ENCODE data around the gene OPN3.

OPN3 gene

DNA sequence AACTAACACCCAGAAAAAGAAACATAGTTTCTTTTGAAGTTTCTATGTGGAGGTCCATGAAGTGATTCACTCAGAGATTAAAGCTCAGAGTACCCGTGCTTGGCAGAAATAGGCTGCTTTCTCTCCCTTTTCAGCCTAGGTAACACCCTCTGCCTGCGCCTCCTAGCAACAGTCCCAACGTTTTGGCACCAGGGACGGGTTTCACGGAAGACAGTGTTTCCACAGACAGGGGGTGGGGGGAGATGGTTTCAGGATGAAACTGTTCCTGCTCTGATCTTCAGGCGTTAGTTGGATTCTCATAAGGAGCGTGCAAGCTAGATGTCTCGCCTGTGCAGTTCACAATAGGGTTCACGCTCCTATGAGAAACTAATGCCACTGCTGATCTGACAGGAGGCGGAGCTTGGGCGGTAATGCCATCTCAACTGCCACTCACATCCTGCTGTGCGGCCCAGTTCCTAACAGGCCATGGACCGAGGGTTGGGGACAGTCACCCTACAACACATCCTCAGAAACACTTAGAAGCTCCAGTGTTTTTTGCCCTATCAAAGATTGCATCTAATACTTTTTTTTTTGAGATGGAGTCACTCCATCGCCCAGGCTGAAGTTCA is 53.2 kb downstream of the OPN3 start:
- no peak for DNase-seq

GRCh38 chr1:241582921-241583321 is 57.2 kb downstream of the OPN3 start:
- no peak for DNase-seq

GRCh38 chr1:241579434-241579833 is 60.7 kb downstream of the OPN3 start:
- no peak for DNase-seq

GRCh38 chr1:241574154-241574553 is 66.0 kb downstream of the OPN3 start:
- no peak for DNase-seq

DNA sequence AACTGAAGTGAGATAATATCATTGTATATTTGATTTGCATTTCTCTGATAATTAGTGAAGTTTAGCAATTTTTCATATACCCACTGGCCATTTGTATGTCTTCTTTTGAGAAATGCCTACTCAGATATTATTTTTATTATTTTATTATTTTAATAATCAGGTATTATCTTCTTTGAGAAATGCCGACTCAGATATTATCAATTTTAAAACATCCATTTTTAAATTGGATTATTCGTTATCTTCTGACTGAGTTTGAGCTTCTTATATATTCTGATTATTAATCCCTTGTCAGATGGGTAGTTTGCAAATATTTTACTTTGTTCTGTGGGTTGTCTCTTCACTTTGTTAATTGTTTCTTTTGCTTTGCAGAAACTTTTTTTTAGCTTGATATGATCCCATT is 70.3 kb downstream of the OPN3 start:
- DNase-seq = no peak

- DNase-seq = no peak
Measured at GRCh38 chr1:241560849-241561187, 79.4 kb downstream of the OPN3 start.

DNA sequence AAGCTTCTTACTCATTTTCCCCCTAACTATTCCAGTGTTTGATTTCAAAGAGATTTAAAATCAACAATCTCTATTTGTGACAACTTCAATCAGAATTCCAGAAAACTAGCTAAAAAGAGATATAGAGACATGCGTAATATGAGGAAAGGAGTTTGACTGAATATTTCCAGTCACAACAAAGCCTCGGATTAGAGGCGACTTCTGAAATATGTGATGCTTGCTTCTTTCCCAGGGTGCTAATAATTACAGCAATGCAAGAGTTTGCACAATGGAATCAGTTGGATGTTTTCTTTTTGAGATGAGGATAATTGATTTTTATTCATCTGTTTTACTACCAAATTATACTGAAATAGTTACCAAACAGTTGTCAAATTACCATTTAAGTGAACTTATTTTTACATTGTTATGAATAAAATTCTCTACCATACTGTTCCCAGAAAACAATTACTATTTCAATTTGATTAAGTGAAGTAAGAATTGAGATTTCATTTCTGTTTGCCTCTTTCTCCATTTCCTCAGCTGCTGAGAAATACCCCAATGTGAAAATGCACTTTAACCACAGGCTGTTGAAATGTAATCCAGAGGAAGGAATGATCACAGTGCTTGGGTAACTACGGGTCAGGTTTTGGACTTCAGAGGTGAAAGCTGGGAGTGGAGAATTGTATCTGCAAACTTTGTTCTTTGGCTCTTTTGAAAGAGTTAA is 79.9 kb downstream of the OPN3 start:
- no peak for DNase-seq

GRCh38 chr1:241557551-241558193 is 82.5 kb downstream of the OPN3 start:
- DNase-seq = no peak

GRCh38 chr1:241557031-241557430 is 83.1 kb downstream of the OPN3 start:
- no peak for DNase-seq

GRCh38 chr1:241555526-241555925 is 84.6 kb downstream of the OPN3 start:
- DNase-seq = no peak

DNA sequence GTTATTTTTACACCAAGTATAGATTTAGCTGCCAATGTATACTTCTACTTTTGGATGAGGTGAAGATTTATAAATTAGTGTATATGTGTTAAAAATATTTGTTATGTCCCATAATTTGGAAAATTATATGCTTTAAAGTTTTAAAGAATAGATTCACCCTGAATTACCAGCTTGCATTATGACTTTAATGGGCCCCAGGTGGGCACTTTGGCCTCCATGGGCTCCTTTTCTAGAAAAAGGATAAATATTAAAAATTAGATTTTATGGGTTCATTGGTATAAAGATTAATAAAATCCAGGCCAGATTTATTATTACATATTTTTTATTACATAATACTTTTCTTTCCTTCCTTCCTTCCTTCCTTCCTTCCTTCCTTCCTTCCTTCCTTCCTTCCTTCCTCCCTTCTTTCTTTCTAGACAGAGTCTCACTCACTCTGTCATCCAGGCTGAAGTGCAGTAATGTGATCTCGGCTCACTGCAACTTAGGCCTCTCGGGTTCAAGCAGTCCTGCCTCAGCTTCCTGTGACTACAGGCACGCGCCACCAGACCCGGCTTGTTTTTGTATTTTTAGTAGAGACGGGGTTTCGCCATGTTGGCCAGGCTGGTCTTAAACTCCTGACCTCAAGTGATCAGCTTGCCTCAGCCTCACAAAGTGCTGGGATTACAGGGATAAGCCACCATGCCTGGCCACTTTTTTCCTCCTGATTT is 86.1 kb downstream of the OPN3 start:
- no peak for DNase-seq

DNA sequence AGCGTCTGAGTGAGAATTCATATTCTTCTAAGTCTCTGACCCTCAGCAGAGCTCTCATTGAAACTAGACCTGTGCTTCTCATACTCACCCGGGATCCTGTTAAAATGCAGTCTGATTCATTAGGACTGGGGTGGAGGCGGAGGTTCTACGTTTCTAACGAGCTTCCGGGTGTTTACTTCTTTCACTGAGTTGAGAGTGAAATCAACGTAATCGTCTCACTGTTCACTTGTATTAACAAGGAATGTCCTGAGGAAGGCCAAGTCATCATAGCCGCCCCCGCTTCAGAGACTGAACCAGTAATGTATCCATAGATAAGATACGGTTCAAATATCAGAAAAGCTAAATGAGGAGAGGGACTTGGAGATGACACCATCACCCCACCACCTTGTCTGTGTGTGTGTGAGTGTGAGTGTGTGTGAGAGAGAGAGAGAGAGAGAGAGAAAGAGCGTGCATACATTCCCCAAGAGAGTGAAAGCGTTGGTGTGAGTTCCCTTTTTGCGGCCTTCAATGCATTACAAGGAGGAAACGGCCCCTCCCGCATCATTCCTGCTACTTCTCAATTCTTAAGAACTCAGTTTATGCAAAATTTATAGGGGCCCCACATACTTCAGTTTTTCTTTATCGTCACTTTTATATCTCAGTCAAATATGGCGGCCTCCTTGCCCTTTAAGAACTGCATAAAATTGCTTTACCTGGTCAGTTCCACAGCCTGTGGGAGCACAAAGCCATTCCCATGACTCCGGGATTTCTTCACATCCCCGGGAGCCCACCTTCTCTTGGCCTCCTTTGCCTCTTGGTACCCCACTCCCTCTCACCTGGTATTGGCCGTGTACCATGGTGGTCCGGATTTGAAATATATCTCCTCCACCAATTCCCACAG is 88.2 kb downstream of the OPN3 start:
- DNase-seq = peak; percentile 75

DNA sequence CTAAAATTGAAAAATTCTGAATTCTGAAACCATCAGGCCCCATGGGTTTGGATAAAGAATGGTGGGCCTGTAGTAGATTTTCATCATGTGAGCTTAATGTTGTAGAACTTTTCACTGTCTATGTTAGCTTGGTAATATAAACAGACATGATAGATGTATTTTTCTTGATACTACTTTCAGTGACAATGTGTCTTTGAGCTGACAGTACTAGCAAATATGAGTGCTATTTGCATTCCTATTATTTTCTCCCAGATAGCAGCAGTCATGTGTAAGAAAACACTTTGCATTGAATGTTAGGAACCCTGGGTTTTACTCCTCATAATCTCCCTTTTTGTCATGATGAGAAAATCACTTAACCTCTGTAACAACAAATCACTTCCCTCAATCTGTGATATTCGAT is 89.9 kb downstream of the OPN3 start:
- DNase-seq = no peak

GRCh38 chr1:241548008-241548407 is 92.2 kb downstream of the OPN3 start:
- DNase-seq = no peak

Data from activated effector memory CD4-positive, alpha-beta T cell treated with anti-CD3 and anti-CD28 coated beads, Interleukin-2, amount 50 U/mL, for 16 hours (primary cell).